Hindlimb muscle (tissue), 1 donor: ENCODE data around the gene CD177. TPM values are rescaled to one million over a fixed set of nuclear protein-coding genes. Genes with fewer than 3 reads are reported as not detected.
"Not testable (repeated sequence)": the region's sequence is repeated elsewhere in the genome, so short reads cannot be mapped to it uniquely, and the experiment has no call there.

ENCODE experiments used
- DNase-seq: peaks from one replicate; pipeline ENCODE4 v3.0.0-alpha.2; 2013
- polyA plus RNA-seq: library from polyadenylated mRNA; unstranded; fragments of 120-200 nt; gene quantifications from one replicate; pipeline ENCODE4 v1.2.1, GENCODE V29; 2013; ENCODE audit not compliant: insufficient read length

CD177 gene
- polyA plus RNA-seq, 1 donor = 0.25 TPM

- DNase-seq = no peak
These were observed 27.4 kb downstream of the CD177 start for GRCh38 chr19:43380771-43381386.

- DNase-seq = not testable (repeated sequence)
These were observed 29.2 kb downstream of the CD177 start for GRCh38 chr19:43382586-43383216.

- not testable (repeated sequence) for DNase-seq
These were observed 29.8 kb downstream of the CD177 start for GRCh38 chr19:43383254-43383653.

DNA sequence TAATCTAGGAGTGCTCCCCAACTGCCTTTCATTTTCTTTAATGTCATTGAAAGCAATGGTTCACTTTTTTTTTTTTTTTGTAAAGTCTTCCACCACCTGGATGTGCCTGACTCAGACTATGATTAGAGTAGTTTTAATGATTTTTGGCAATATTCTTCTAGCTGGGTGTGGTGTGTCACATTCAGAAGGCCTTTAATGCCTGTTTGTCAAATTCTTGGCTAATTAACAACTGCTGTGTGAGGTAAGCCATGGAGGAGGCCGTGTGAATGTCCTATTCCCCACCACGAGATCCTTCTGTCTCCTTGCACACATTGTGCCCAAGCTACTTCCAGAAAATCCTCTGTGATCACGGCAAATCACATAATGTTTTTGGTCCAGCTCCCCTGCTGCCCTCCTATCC lies 30.3 kb downstream of the CD177 start:
- not testable (repeated sequence) for DNase-seq

DNA sequence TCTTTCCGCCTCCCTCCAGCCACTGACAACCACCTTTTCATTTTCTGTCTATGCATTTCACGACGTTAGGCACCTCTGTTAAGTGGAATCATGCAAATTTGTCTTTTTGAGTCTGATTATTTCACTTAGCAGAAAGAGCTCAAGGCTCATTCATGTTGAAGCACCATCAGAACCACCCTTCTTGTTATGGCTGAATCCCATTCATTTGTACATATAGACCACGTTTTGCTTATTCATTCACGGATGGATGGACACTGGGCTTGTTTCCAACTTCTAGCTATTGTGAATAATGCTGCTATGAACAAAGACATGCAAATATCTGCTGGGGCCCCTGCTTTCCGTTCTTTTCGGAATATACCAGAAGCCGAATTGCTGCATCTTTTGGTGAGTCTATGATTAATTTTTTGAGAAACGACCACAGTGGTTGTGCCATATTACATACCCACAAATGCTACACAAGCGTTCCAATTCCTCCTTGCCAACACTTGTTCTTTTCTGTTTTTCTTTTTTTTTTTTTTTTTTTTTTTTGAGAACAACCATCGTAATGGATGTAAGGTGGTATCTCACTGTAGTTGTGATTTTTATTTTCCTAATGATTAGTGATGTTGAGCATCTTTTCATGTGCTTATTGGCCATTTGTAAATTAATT lies 37.5 kb downstream of the CD177 start:
- not testable (repeated sequence) for DNase-seq

GRCh38 chr19:43391552-43391935 lies 38.1 kb downstream of the CD177 start:
- not testable (repeated sequence) for DNase-seq

GRCh38 chr19:43393501-43393900 lies 40.0 kb downstream of the CD177 start:
- not testable (repeated sequence) for DNase-seq

GRCh38 chr19:43395561-43395960 lies 42.1 kb downstream of the CD177 start:
- no peak for DNase-seq

GRCh38 chr19:43406297-43406696 lies 52.8 kb downstream of the CD177 start:
- no peak for DNase-seq

- DNase-seq = no peak
These were observed 54.0 kb downstream of the CD177 start for GRCh38 chr19:43407416-43408005.

DNA sequence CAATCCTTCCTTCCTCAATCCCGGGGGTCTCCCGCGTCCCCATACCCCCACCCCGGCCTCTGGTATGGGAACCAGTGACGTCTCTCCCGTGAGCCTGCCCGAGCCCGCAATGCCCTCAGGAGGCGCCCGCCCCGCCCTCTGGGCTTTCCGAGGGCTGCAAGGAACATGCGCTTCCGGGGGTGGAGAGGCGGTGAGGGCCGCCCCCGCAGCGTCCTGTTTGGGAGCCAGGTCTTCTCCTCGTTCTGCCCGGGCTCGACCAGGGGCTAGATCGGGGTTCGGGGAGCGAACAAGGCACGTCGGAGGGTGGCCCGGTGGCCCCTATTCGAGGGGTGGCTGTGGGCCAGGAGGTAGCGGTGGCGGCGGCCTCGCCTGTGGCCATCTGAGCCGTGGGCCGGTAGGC lies 54.6 kb downstream of the CD177 start:
- DNase-seq = no peak

DNA sequence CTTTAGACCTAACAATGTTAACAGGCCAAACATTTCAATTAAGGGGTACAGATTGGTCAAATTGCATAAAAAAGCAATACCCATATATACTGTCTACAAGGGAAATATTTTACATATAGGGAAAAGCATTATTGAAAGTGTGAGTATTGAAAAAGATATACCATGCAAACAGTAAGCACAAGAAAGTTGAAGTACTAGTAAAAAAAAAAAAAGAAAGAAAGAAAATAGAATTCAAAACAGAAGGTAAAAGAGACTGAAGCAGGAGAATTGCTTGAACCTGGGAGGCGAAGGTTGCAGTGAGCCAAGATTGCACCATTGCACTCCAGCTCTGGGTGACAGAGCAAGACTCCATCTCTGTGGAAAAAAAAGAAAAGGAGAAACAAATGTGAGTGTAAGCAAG lies 55.9 kb downstream of the CD177 start:
- DNase-seq = no peak

GRCh38 chr19:43412441-43412840 lies 59.0 kb downstream of the CD177 start:
- DNase-seq = no peak

Other genes with a start within 250 kb of the CD177 start
- gene PSG5, start 167.2 kb upstream of the CD177 start, polyA plus RNA-seq = 0.18 TPM
- gene PSG4, start 148.0 kb upstream of the CD177 start, polyA plus RNA-seq = not detected
- gene PSG9, start 84.2 kb upstream of the CD177 start, polyA plus RNA-seq = not detected
- gene TEX101, start 61.2 kb downstream of the CD177 start, polyA plus RNA-seq = not detected
- 2.4 TPM for gene LYPD3, start 111.9 kb downstream of the CD177 start, polyA plus RNA-seq
- gene PHLDB3, start 151.1 kb downstream of the CD177 start, polyA plus RNA-seq = 6.4 TPM
- 18.0 TPM for gene ETHE1, start 173.5 kb downstream of the CD177 start, polyA plus RNA-seq
- 6.7 TPM for gene ZNF575, start 179.5 kb downstream of the CD177 start, polyA plus RNA-seq
- 39.5 TPM for gene XRCC1, start 221.8 kb downstream of the CD177 start, polyA plus RNA-seq
- gene PINLYP, start 222.1 kb downstream of the CD177 start, polyA plus RNA-seq = 2.9 TPM
- 13.8 TPM for gene IRGQ, start 242.4 kb downstream of the CD177 start, polyA plus RNA-seq
- gene ZNF576, start 242.9 kb downstream of the CD177 start, polyA plus RNA-seq = 9.9 TPM